Posterior cingulate gyrus (tissue), 11 donors: Measurements from ENCODE around the gene IP6K1.
"Not testable (repeated sequence)": the region's sequence is repeated elsewhere in the genome, so short reads cannot be mapped to it uniquely, and the experiment has no call there.

ENCODE experiments used
- DNase-seq, 10 donors: peaks; one replicate each; pipeline versions ENCODE4 v3.0.0 to v3.0.0-alpha.2; 2020 to 2021; ENCODE audit warnings: mixed read lengths in 3 of 10
- intact Hi-C: fragments of 100-400 bp; cut with DNase I; formaldehyde crosslinking; loops from one replicate; pipeline ENCODE4 v1.15.1; 2023

IP6K1 gene

GRCh38 chr3:49794926-49795905 is 8.9 kb upstream of the IP6K1 start:
- intact Hi-C loops, result no loop called here
- DNase-seq, result peak in 2 of 10 donors; percentile 56 to 75

DNA sequence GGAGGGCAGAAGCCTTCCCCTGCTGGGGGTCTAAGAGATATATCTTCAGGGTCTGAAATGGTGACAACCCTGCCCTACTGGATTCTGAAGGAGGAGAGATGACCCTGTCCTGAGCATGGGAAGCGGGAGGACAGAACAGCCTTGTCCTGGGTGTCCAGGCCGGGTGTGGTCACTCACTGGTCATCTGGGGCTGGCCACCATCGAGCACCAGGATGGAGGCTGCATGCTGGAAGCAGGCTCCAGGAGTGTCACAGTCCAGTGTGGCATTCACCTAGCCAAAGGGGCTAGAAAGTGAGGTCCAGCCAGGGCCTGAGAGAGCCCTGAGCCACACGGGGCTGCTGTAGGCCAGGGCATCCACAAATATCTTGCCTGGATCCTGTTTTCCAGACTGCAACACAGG is 8.1 kb upstream of the IP6K1 start:
- intact Hi-C loops, result no loop called here
- peak in 2 of 10 donors; percentile 44 to 67 for DNase-seq

DNA sequence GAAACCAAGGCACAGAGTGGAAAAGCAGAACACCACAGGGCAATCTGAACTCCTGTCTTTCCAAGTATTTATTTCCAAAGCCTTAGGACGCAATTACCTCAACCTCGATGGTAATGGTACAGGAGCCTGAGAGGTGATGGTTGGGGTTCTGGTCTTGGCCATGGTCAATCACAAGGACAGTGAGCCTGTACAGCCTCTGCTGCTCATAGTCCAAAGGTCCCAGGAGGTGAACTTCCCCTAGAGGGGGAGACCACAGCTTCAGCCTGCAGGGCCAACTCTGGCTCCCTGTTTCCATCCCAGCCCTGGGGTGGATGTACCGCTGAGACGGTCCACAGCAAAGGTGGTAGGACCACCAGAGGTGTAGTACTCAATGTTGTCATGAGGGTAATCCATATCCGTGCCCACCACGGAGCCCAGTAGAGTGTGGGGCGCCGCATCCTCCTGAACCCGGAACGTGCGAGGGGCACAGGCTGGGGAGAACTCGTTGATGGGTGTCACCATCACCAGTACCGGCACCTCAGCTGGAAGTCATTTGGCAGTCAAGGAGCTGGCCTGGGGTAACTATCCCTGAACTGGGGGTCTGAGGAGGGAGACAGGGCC is 7.2 kb upstream of the IP6K1 start:
- intact Hi-C loops, result no loop called here
- peak in 3 of 10 donors; percentile 47 to 71 (median 53) for DNase-seq

GRCh38 chr3:49792371-49793150 is 6.2 kb upstream of the IP6K1 start:
- DNase-seq, result peak in 2 of 10 donors; percentile 41 to 58
- intact Hi-C loops, result no loop called here

GRCh38 chr3:49791571-49791970 is 5.2 kb upstream of the IP6K1 start:
- peak in 2 of 10 donors; percentile 12 to 27 for DNase-seq
- intact Hi-C loops, result no loop called here

- intact Hi-C loops, result no loop called here
- DNase-seq, result peak in 2 of 10 donors; percentile 21 to 59
Observed at GRCh38 chr3:49790626-49791411, 4.5 kb upstream of the IP6K1 start.

GRCh38 chr3:49788056-49788455 is 1.7 kb upstream of the IP6K1 start:
- peak in 1 of 10 donors; percentile 7 for DNase-seq
- intact Hi-C loops, result loop anchor here (5.0 kb wide), 1 partner anchor 66 kb away; the partner anchor contains the start of gene GMPPB

GRCh38 chr3:49787536-49787935 is 1.2 kb upstream of the IP6K1 start:
- DNase-seq, result peak in 2 of 10 donors; percentile 9 to 59
- intact Hi-C loops, result loop anchor here (5.0 kb wide), 1 partner anchor 65 kb away; the partner anchor contains the start of gene GMPPB

DNA sequence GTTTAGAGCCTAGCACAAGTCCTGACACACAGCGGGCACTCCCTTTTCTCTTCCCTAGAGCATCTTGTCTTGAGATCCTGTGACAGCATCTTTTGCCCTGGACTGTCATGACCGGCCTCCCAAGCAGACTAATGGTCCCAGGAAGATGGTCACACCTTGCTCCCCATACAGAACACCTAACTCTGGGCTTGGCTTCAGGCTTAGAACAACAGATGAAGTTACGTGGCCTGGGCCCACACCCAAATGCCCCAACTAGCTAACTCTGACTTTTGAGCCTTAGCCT is 781 bp upstream of the IP6K1 start:
- intact Hi-C loops, result loop anchor here (5.0 kb wide), 1 partner anchor 65 kb away; the partner anchor contains the start of gene GMPPB
- DNase-seq, result no peak

DNA sequence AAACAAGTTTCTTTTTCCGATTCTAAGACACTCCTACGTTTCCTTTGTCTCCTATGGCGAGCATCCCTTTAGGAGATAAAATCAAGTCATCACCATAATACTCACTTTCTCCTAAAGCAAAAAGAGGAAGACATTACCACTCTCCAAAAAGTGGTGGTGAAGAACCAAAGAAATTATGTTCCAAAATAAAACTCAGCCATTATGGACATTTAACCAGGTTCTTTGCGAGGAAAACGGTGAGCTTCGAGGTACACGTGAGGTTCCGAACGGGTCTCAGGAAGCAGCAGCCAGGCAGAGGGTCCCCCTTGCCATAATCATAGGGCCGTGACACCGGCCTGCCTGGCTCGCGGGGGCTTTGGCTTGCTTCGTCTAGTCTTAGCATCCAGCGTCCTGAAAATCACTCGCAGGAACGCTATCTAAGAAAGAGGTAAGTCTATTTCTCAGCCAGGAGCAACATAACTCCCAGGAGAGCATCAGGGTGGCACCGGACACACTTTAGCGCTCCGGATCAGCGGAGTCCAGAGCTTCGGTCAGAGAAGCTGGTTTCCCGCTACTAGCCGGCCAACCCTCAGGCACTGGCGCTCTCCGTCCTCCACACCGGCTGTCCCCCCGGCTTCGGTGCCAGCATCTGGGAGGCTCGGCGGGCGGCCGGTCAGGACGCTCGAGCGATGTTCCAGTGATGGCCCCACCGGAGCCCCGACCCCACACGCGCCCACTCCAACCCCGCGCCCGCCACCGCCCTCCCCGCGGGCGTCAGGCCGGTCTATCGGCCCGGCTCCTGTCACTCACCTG is 581 bp downstream of the IP6K1 start:
- peak in 4 of 10 donors; percentile 23 to 86 (median 34) for DNase-seq
- intact Hi-C loops, result loop anchor here (5.0 kb wide), 1 partner anchor 63 kb away; the partner anchor contains the start of gene GMPPB

GRCh38 chr3:49782277-49782676 is 4.1 kb downstream of the IP6K1 start:
- intact Hi-C loops, result not testable (repeated sequence)

DNA sequence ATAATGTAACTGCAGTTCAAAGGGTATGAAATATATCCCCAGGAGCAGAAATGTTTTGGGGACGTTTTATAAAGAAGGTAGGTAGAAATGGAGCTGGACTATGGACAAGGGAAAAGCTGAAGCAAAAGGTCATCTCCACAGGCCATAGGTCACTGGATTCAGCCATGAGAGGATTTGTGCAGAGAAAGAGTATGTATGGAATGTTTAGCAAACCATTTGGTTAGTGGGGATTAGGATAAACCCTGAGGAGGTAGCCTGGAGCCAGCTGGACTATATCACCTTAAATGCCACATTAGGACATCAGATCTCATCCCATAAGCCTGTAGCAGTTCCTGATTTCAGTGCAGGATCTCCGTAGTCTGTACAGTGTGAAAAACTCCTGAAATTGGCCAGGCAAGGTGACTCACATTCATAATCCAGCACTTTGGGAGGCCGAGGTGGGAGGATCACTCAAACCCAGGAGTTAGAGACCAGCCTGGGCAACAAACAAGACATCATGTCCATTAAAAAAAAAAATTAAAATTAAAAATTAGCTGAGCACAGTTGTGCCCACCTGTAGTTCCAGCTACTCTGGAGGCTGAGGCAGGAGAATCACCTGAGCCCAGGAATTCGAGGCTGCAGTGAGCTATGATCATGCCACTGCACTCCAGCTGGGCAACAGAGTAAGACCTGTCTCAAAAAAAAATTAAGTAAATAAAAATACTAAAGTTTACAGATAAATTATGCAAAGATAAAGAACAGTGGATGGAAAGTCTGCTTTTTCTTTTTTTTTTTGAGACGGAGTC is 4.7 kb downstream of the IP6K1 start:
- peak in 2 of 10 donors; percentile 8 to 22 for DNase-seq
- intact Hi-C loops, result no loop called here

More at GRCh38 chr3:49782277-49782676, 4.1 kb downstream of the IP6K1 start:
- DNase-seq, result peak in 2 of 10 donors; percentile 50 to 59

DNA sequence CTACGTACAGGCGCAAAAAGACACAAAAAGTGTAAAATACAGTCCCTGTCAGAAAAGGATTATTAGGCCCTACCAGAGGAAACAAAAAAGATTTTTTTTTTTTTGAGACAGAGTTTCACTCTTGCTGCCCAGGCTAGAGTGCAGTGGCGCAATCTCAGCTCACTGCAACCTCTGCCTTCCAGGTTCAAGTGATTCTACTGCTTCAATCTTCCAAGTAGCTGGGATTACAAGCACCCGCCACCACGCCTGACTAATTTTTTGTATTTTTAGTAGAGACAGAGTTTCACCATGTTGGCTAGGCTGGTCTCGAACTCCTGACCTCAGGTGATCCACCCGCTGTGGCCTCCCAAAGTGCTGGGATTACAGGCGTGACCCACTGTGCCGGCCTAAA is 5.4 kb downstream of the IP6K1 start:
- intact Hi-C loops, result not testable (repeated sequence)
- DNase-seq, result peak in 1 of 10 donors; percentile 14

- intact Hi-C loops, result no loop called here
- DNase-seq, result peak in 2 of 10 donors; percentile 18 to 37
Observed at GRCh38 chr3:49780080-49780974, 6.0 kb downstream of the IP6K1 start.

DNA sequence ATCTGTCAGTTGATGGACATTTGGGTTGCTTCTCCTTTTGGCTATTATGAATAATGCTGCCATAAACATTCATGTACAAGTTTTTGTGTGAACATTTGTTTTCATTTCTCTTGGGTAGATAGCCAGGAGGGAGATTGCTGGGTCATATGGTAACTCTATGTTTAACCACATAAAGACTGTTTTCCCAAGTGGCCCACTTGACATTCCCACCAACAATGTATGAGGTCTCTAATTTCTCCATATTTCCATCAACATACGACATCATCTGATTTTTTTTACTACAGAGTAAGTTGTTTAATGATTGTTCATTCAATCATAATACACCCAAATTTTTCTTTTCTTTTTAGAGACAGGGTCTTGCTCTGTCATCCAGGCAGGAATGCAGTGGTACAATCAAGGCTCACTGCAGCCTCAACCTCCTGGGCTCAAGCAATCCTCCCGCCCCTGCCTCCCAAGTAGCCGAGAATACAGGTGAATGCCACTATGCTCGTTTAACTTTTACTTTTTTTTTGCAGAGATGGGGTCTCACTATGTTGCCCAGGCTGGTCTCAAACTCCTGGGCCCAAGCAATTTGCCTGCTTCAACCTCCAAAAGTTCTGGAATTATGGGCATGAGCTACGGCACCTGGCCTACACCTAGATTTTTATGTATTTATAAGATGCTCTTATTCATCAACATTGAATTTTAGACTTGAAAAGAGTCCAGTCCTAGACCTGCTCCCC is 6.8 kb downstream of the IP6K1 start:
- DNase-seq, result peak in 2 of 10 donors; percentile 4 to 5
- intact Hi-C loops, result no loop called here

- intact Hi-C loops, result not testable (repeated sequence)
- peak in 2 of 10 donors; percentile 15 to 53 for DNase-seq
Observed at GRCh38 chr3:49776101-49776500, 10.2 kb downstream of the IP6K1 start.
